PC-9 (cell line): ENCODE data around the gene EPHB2. TPM values are rescaled to one million over a fixed set of nuclear protein-coding genes. Genes with fewer than 3 reads are reported as not detected.

Experiments used
- BruUV-seq: library from RNA; stranded (reverse); fragments of 400-500 nt; replicated peaks from 2 replicates; lab custom pipeline; 2021; lab: Mats Ljungman, UMichigan
- CTCF ChIA-PET: fragments of 300-600 bp; sonication (Branson Sonifier 250); formaldehyde crosslinking; loops from one replicate; lab custom pipeline; 2022; ENCODE audit warnings: antibody characterized with exemption; lab: Charles Lee
- POLR2A ChIA-PET: fragments of 300-600 bp; sonication (Branson Sonifier 250); formaldehyde crosslinking; loops from one replicate; lab custom pipeline; 2022; ENCODE audit warnings: antibody characterized with exemption; ENCODE audit not compliant: unreplicated experiment; lab: Charles Lee
- DNase-seq, 2 experiments: peaks; one replicate each; pipeline versions ENCODE4 v3.0.0 to v3.0.0-alpha.2; 2015 to 2022; ENCODE audit warnings: mixed read lengths in 1 of 2
- H2AFZ ChIP-seq: fragments of 200-600 bp; sonication (generic); 2 replicates; pipeline ENCODE4 v1.8.1; 2017; ENCODE audit warnings: antibody characterized with exemption
- H3F3A ChIP-seq: fragments of 200-600 bp; sonication (generic); 2 replicates; pipeline ENCODE4 v1.8.1; 2017; ENCODE audit warnings: antibody characterized with exemption, mild to moderate bottlenecking, low read depth; ENCODE audit not compliant: insufficient read depth
- H3K27ac ChIP-seq: fragments of 200-600 bp; sonication (generic); 2 replicates; pipeline ENCODE4 v1.6.1; 2016; ENCODE audit warnings: mixed run types
- H3K27me3 ChIP-seq: fragments of 200-600 bp; sonication (generic); 2 replicates; pipeline ENCODE4 v1.6.1; 2016; ENCODE audit warnings: low read depth, mixed run types; ENCODE audit not compliant: insufficient read depth
- H3K36me3 ChIP-seq: fragments of 200-600 bp; sonication (generic); 2 replicates; pipeline ENCODE4 v1.6.1; 2016; ENCODE audit warnings: low read depth, mixed run types
- H3K4me1 ChIP-seq: fragments of 200-600 bp; sonication (generic); replicated peaks from 2 replicates; pipeline ENCODE4 v1.6.1; 2016; ENCODE audit warnings: mixed run types; ENCODE audit not compliant: insufficient read depth
- H3K4me2 ChIP-seq: fragments of 200-600 bp; sonication (generic); 2 replicates; pipeline ENCODE4 v1.6.1; 2017; ENCODE audit warnings: mixed run types
- H3K4me3 ChIP-seq: fragments of 200-600 bp; sonication (generic); 2 replicates; pipeline ENCODE4 v1.6.1; 2016; ENCODE audit warnings: mixed run types
- H3K79me2 ChIP-seq: fragments of 200-600 bp; sonication (generic); 2 replicates; pipeline ENCODE4 v1.6.1; 2017; ENCODE audit warnings: low read depth, mixed run types
- H3K9me2 ChIP-seq: fragments of 200-600 bp; sonication (generic); 2 replicates; pipeline ENCODE4 v1.8.1; 2017; ENCODE audit warnings: mild to moderate bottlenecking; ENCODE audit not compliant: insufficient read depth
- H3K9me3 ChIP-seq: fragments of 200-600 bp; sonication (generic); 2 replicates; pipeline ENCODE4 v1.8.1; 2016; ENCODE audit warnings: low read depth; ENCODE audit not compliant: insufficient read depth
- H4K20me1 ChIP-seq: fragments of 200-600 bp; sonication (generic); 2 replicates; pipeline ENCODE4 v1.8.1; 2017; ENCODE audit not compliant: insufficient read depth
- CTCF ChIP-seq: fragments of 200-600 bp; sonication (generic); conservative IDR thresholded peaks from 2 replicates; pipeline ENCODE4 v1.6.1; 2017; ENCODE audit warnings: mixed run types, antibody characterized with exemption, mild to moderate bottlenecking, moderate library complexity
- EZH2 ChIP-seq: fragments of 200-600 bp; sonication (generic); IDR thresholded peaks from 2 replicates; pipeline ENCODE4 v1.8.0; 2017; ENCODE audit warnings: antibody characterized with exemption, low read depth
- intact Hi-C: fragments of 100-400 bp; cut with micrococcal nuclease; formaldehyde crosslinking; loops from one replicate; pipeline ENCODE4 v1.10.0; 2022; ENCODE audit not compliant: unreplicated experiment
- total RNA-seq: library from RNA; stranded (reverse); gene quantifications from 2 replicates; pipeline ENCODE4 v1.2.3, GENCODE V29; 2021

The EPHB2 gene
- total RNA-seq, 1 experiment from 2014 or later: 26.7 TPM

- H3K27ac ChIP-seq: no peak overlapping the region
- ChIA-PET CTCF (no interaction called here), POLR2A (no interaction called here)
- H4K20me1 ChIP-seq: no peaks in the 10 kb centered on the region
- BruUV-seq: no TSS peak
- H3F3A ChIP-seq: no peaks in the 10 kb centered on the region
- H2AFZ ChIP-seq: no peak overlapping the region
- no peaks in the 10 kb centered on the region for H3K9me2 ChIP-seq
- no peak overlapping the region for H3K4me3 ChIP-seq
- no peak for TF ChIP-seq CTCF
- H3K9me3 ChIP-seq: no peaks in the 10 kb centered on the region
- DNase-seq: no peak
- intact Hi-C loops: no loop called here
- no peaks in the 10 kb centered on the region for H3K36me3 ChIP-seq
- H3K4me2 ChIP-seq: no peak overlapping the region
- no peaks in the 10 kb centered on the region for H3K27me3 ChIP-seq
- H3K79me2 ChIP-seq: no peaks in the 10 kb centered on the region
- no peaks in the 10 kb centered on the region for H3K4me1 ChIP-seq
Observed at GRCh38 chr1:22778862-22779520, 68.4 kb downstream of the EPHB2 start.

DNA sequence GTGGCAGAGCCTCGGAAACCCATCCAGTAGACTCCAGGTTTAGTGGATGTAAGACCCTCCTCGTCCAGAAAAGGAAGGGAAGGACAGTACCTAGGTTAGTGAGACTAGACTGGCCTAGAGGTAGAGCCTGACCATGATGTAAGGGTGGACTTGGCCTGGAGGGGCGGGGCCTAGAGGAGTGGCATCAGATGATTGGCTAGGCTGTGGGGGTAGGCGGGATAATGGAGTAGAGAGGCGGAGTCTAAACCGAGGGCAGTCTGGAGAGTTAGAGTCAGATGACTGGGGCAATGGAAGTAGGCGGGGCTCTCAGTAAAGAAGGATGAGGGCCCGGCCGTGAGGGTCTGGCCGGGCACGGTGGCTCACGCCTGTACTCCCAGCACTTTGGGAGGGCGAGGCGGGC, 70.1 kb downstream of the EPHB2 start:
- no peaks in the 10 kb centered on the region for H3K9me3 ChIP-seq
- no peaks in the 10 kb centered on the region for H3F3A ChIP-seq
- H3K79me2 ChIP-seq: no peaks in the 10 kb centered on the region
- H3K4me1 ChIP-seq: no peaks in the 10 kb centered on the region
- no peak for TF ChIP-seq CTCF
- TF ChIP-seq EZH2: no peak
- no peaks in the 10 kb centered on the region for H3K9me2 ChIP-seq
- H3K4me2 ChIP-seq: no peak overlapping the region
- intact Hi-C loops: no loop called here
- H4K20me1 ChIP-seq: no peaks in the 10 kb centered on the region
- ChIA-PET POLR2A (no interaction called here), CTCF (interaction anchor here (0.7 kb wide), 1 partner anchor 58 kb away, joined by 16 read pairs; no protein-coding TSS in a partner anchor)
- DNase-seq: peak in 1 of 2 experiments; percentile 33
- BruUV-seq: no TSS peak
- H3K4me3 ChIP-seq: no peak overlapping the region
- H3K27ac ChIP-seq: no peak overlapping the region
- no peak overlapping the region for H2AFZ ChIP-seq
- no peaks in the 10 kb centered on the region for H3K36me3 ChIP-seq
- no peaks in the 10 kb centered on the region for H3K27me3 ChIP-seq

GRCh38 chr1:22781483-22781882, 70.8 kb downstream of the EPHB2 start:
- POLR2A ChIA-PET: interaction anchor here (0.5 kb wide), 1 partner anchor 74 kb away, joined by 3 read pairs; no protein-coding TSS in a partner anchor
- no peaks in the 10 kb centered on the region for H3K79me2 ChIP-seq
- no peak overlapping the region for H2AFZ ChIP-seq
- H3K36me3 ChIP-seq: no peaks in the 10 kb centered on the region
- H4K20me1 ChIP-seq: no peaks in the 10 kb centered on the region
- BruUV-seq: no TSS peak
- no peaks in the 10 kb centered on the region for H3K9me3 ChIP-seq
- no peaks in the 10 kb centered on the region for H3K9me2 ChIP-seq
- no peak overlapping the region for H3K4me2 ChIP-seq
- H3K4me3 ChIP-seq: no peak overlapping the region
- intact Hi-C loops: no loop called here
- H3K4me1 ChIP-seq: no peaks in the 10 kb centered on the region
- no peaks in the 10 kb centered on the region for H3F3A ChIP-seq
- CTCF ChIA-PET: interaction anchor here (0.7 kb wide), 1 partner anchor 14 kb away, joined by 5 read pairs; no protein-coding TSS in a partner anchor
- DNase-seq: no peak
- TF ChIP-seq CTCF (no peak), EZH2 (no peak)
- H3K27ac ChIP-seq: no peak overlapping the region
- no peaks in the 10 kb centered on the region for H3K27me3 ChIP-seq
